Fibroblast of skin of left quadriceps (primary cell): ENCODE measurements around the gene DCTD.

Experiments used
- DNase-seq, 2 experiments: peaks; one replicate each; pipeline ENCODE4 v3.0.0-alpha.2; 2013; ENCODE audit warnings: low read depth in 2 of 2

DCTD gene

DNA sequence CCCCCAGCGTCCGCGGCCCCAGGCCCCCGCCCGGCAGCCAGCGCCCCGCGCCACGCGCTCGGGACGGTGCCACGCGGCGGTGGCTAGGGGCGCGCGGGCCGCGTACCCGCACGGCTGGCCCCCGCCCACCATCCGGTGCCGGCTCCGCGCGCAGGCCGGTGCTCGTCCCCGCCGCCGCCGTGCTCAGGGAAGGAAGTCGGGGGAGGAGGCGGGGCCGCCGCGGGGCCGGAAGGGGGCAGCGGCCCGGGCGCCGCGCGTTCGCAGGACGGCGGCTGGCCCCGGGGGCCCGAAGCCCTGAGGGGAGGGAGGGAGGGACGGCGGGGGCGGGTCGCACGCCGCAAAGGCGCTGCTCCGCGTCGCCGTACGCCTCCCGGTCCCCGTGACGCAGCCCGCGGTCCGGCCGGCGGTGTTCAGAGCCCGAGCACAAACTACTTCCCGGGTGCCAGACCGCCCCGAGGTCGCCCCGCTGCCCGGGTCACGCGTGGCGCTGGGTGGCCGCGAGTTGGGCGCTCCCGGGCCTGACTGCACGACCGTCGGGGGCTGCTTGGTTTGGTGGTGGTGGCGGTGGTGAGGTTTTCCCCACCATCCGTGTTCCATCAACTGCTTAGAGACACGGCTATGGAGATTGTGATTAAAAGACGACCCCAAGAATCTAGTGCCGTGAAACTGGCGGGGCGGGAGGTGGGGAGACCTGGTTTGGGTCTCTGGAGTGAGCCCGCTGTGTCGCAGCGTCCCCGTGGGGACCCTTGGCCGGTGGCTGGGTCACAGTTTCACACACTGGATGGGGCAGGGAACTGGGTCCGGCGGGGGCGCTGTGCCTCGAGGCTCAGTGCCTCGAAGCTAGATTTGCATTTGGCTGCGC is at the start of gene DCTD:
Gene DCTD (minus strand): TSS at position 205 of the 862 bp plus-strand sequence. CDS start 1,818 bp downstream, outside the sequence.
- peak in 1 of 2 experiments; percentile 45 for DNase-seq

DNA sequence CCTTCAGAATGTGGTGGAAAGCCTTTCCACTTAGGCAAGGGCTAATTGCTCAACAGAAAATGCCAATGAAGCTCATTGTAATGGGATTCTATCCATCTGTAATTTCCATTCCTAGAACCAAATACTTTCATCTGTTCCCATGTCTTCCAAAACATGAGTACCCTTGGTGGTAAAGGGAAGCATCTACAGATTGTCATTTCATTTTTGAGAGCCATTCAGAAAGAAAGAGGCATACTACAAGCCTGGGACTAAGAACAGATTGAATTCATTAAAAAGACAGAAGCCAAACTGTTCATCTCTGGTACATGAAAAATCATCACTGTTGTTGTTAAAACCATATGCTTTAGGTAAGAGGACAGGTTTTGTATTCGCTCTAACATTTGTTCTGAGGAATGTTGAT is 43.6 kb upstream of the DCTD start:
- no peak for DNase-seq

DNA sequence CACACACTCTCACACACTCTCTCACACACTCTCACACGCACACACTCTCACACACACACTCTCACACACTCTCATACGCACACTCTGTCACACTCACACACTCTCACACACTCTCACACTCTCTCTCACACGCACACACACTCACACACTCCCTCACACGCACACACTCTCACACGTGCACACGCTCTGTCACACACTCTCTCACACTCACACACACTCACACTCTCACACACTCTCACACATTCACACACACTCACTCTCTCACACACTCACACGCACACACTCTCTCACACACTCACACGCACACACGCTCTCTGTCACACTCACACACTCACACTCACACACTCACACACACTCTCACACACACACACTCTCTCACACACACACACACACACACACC is 43.0 kb upstream of the DCTD start:
- DNase-seq: no peak

DNA sequence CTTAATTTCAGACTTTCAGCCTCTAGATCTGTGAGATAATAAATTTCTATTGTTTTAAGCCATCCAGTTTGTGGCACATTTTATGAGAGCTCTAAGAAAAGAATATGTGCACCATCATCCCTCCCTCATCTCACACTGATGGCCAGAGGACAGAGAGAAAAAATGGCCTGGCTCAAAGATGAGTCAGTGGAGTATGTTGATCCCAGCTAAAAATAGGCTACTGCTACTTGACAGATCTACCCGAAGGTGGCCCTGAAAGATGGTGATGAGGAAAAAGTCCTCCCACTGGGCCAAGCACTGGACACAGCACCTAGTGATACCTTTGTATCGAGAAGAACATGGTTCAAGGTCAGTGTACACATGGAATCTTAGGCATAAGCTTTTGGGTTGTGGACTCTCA is 38.2 kb upstream of the DCTD start:
- no peak for DNase-seq

DNA sequence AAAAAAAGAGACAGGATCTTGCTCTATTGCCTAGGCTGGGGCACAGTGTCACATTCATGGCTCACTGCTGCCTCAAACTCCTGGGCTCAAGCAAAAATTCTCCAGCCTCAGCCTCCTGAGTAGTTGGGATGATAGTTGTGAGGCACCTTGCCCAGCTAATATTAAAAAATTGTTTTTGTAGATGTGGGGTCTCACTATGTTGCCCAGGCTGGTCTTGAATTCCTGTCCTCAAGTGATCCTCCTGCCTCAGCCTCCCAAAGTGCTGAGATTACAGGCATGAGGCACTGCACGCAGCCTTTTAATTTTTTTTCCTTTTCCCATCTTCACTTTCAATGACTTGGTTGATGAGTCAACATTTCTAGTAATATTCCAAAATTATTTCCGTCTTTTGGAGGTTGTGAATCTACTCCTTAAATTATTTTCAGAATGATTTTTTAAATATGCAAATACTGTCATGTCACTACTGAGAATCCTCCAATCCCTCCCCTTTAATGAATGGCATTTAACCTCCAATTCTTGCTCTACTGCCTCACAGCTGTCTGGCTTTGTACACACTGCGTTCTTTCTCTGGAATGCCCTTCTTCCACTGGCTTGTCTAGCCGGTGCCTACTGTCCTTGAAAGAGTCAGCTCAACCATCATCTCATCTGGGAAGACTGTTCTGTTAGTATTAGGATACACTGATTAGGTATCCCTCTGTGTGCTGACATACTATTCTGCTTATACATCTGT is 27.5 kb upstream of the DCTD start:
- DNase-seq: no peak

DNA sequence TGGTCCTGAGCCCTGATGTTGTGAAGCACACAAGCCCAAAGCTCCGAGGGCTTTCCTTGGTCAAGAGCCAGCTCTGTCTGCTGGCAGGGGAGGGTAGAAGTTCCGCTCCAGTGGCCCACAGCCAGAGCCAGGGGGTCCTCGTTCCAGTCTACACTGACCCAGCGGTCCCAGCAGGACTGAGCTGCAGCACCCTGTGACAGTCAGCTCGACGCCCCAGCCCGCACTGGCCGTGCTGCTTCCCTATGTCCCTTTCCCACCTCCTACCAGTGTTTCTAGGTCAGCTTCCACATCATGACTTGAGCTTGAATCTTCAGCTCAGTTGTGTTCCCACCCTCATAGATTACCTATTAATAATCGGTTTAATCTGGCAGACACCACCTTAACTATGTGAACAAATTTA is 22.5 kb upstream of the DCTD start:
- no peak for DNase-seq

DNA sequence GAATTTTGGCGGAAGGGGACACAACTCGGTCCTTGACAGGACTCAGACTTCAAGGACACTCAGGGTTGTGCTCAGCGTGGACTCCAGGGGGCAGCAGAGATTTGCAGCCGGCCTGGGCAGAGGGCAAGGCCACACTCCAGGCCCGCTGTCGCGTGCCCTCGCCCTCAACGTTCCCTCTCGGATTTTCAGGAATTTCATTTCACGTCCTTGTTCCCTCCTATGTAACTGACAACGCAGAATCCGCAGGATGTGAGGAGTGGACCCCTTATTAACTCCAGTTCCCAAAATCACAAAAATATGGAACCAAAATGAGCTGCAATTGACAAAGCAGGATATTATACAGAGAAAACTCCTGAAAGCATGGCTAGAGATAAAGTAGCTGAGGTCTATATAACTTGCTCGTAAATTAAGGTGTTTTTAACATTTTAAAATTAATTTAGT is 21.0 kb upstream of the DCTD start:
- DNase-seq: no peak

DNA sequence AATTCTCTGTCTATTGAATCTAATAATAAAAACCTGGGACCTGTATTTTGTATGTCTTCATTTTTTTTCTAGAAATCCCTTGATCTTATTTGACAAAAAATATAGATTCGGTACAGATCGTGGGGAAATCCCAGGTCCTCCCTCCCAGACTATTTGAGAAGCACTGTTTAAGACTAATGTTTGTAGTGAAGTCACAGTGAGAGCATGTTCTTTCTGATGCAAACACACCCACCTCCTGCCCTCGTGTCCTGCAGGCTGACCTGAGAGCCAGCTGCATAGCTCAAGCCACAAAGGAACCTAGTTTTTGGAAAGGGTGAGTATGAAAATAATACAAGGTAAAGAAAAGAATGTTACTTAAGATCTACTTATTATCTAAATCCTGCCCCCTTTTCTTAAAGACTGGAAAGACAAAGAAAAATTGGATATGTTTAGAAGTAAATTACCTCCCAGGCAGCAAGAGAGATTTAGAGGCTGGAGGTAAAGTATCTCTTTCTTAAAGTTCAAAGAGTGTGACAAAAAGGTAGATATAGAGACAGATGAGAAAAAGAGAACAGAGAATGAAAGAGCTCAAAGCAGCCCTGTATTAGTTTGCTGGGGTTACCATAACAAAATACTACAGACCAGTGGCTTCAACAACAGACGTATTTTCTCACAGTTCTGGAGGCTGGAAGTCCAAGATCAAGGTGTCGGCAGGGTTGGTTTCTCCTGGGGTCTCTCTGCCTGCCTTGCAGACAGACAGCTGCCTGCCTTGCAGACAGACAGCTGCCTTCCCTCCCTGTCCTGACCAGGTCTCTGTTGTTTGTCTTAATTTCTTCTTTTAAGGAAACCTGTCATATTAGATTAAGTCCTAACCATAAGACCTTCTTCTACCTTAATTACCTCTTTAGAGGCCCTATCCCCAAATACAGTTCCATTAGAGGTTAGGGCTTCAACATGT is 20.4 kb upstream of the DCTD start:
- no peak for DNase-seq

DNA sequence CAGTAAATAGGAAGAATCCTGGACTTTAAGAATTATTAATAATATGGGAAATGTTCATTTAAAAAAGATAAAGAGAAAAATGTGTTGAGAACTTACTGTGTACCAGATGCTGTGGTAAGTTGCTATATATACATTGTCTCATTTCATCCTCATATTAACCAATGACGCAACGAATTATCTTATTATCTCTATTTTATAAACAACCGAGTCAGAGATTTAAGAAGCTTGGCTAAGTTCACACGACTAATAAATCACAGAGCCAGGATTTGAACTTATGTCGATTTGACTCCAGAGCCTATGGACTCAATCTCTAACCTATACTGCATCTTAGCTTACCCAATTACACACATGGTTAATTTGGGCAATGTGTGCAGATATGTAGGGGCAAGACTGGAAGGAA is 15.5 kb upstream of the DCTD start:
- no peak for DNase-seq

DNA sequence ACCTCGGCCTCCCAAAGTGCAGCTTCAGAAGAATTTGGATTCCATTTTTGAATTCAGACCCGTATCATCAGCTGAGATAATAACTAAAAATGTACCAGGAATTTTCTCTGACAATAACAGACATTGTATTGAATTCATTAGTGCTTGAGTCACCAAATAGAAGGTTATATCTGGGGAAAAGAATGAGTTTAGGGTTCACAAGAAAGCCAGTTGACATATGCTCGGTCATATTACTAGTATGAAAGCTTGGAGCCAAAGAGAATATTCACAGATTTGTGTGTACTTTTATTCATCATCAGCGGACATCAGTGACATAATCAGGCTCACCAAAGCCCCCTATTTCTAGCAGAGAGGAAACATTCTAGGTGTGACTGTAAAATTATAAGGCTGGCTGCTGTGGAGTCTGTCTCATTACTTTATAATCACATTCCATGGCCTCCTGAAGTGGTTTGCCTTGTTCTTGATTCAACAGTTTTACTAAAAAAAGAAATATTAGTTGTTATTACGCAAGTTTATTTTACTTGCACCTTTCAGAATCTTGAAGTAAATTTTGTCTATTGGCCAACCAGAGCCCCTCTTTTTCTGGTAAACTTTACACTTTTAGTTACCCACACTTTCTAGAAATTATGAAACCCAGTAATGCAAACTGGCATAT is 14.6 kb upstream of the DCTD start:
- DNase-seq: no peak

DNA sequence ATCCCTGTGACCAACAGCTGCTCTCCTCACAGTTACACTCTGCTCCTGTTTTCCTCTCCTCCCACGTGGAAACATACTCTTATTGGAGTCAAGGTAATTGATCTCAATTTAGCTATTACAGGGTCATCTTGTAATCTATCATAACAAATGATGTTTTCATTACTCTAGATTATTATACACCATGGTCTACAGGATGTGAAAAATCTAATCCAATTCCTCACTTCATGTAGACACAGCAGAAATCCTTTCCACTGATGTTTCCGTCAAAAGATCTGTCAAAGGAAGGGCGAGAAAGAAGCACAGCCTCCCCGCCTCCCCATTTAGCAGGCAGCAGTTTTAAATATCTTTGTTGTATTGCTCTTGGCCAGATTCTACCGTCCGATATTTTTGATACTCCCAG is 13.7 kb upstream of the DCTD start:
- no peak for DNase-seq

DNA sequence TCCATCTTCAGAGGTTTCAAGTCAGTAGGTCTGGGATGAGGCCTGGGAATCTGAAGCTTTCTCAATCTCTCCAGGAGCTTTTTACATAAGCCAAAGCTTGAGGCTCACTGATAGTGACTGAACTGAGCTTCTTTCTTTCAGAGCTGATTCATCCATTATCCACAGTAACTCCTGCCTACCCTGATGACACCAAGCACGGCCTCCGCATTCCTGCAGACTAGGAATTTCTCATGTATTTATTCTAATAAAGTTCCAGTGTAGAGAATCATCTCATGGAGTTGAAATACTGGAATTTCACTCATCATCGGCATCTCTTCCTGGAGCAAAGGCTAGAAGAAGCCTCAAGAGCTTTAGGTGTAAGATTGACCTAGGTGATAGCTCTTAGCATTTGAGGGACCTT is 12.1 kb upstream of the DCTD start:
- DNase-seq: peak; percentile 90

DNA sequence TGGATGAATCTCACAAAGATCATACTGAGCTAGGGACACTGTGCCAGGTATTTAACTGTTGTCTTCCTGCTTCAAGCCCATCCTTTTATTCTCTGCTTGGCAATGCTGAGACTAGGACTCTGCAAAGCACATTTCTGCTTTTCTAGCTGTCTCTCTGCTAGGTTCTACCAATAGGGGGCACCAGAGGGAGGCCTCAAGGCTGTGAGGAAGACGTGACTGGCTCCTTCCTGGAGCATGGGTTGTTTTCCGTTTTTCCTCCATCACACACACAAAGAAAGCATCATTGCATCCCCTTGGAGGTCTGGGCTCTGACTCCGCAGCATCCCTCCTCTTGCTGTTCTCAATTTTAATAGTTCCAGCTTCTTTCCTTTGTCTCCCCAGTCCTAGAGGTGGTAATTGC is 10.9 kb upstream of the DCTD start:
- DNase-seq: no peak

DNA sequence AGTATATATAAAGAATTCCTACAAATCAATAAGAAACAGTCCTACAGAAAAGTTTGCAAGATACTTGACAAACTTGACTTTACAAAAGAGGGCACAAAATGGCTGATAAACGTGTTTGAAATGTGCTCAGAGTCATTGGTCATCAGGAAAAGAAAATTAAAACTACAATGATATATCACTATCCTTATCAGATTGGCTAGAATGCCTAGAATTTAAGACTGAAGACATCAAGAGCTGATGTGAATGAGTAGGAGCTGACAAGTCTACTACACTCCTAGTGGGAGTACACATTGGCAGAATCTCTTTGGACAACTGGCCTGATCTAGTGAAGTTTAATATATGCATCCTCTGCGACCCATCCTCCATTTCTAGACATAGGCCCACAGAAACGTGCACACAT is 10.3 kb upstream of the DCTD start:
- no peak for DNase-seq

DNA sequence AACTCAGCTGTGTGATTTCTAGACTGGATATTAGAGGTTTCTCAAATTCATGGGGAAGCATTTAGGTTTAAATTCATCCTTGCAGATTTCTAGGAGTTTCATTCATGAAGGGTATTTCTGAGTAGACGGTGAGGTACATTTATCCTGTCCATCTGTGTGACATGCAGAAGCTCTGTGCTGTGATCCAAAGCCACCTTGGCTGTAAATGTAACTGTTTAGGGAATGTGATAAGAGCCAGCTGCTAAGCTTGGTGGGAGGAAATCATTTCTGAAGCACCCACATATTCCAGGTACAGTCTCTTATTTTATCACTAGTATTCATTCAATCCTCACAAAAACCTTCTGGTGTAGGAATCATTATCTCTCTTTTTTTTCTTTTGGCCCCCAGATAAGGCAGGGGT is 8.7 kb upstream of the DCTD start:
- no peak for DNase-seq

DNA sequence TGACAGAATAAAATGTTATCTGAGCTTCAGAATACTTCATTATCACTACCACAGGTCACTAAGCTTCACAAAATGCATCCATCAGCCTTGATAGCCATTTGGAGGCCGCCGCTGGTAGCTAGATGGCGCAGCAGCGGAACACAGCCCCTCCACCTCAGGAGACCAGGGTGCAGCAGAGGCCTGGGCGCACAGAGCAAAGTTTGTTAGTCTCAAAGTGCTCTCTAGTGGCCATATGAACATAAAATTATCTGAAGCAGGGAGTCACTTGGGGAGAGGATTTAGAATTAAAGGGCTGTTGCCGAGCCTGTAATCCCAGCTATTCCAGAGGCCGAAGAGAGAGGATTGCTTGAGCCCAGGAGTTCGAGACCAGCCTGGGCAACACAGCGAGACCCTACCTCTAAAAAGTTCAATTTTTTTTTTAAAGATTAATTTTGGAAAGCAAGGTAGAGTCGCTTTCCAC is 8.1 kb upstream of the DCTD start:
- peak; percentile 59 to 61 for DNase-seq

DNA sequence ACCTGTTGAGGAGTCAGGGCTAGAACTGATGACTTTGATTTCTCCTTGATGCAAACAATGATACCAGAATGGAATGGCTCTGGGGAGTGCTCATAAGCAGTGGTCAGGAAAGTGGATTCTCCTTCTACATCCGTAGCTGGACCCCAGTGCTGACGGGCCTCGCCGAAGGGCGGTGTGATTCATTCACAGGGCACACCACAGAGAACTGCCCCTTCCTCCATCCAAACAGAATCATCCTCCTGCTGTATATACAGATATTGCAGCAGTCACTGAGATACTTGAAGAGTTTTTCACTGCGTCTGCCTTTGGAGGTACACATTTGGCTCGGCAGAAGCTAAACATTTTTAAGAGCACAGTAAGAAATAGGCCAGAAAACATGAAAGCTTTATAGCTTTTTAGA is 7.3 kb upstream of the DCTD start:
- DNase-seq: no peak

DNA sequence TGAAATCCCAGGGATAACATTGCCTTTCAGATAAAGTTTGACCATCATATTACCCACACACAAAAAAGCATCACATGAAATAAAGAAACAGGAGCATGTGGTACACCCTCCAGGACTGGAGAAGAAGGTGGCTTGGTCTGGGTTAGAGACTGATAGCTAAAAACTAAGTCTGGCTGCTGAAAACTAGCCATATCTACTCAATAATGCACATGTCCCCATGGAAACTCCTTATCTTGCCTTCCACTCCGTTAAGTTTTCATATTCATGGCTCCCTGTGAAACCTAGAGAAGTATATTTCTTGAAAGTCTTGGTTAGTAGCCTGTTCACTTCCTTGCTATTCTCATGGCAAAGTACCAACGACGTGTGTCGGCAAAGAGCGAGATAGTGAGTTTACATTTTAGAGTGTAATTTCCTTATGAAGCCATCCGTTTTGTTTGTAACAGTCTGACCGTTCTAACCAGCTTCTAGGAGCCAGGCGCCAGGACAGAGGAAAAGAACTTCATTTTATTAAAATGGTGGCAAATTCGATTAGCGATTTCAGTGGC is 6.7 kb upstream of the DCTD start:
- no peak for DNase-seq

DNA sequence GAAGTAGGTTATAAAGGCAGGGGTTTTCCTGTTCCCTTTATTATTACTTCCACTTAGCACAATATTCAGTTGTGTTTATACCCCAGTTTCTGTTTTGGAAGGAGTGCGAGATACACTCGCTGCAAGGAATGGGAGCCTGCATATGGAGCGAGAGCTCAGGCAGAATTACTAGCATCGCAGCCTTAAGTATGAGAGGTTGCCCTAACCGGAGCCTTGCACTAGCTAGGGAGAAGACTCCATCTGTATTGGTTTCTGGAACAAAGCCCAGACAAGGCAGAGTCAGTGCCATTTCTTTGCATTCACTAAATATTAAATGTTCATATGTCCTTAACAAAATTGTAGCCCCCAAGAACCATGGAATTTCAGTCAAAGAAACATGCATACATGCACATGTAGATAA is 6.2 kb upstream of the DCTD start:
- no peak for DNase-seq

DNA sequence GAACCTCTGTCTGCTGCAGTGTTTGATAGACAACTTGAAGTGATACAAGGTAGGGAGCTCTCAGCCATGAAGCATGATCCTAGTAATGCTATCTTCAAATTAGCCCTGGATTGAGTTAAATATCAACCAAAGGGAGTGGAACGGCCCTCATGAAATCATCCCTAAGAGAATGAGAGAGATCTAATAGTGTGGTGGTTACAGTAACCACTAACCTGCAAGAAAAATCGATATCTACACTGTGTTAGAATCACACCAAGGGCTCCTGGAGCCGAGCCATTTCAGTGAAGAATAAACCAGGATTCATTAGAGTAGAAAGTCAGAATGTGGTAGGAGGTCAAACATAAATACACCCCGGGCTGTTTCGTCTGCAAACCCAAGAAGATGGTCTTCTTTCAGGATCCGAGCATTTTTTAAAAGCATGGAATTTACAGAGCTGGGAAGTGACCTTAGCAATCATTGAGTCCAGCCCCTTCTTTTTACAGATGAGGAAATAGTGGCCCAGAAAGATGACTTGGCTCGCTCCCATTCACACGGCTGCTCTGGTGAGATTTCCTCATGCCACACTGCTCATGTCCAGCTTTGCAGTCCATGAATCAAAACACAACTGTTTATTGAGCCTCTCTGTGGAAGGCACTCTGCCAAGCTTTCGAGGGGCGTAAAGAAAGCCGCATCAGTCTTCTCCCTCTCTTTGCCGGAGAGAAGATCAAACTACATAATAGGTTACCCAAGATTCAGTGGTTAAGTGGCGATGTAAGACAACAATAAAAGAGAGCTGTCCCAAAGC is 5.5 kb upstream of the DCTD start:
- DNase-seq: no peak
